ENCODE results near the gene HCCS. TPM values are rescaled to one million over a fixed set of nuclear protein-coding genes. Genes with fewer than 3 reads are reported as not detected.

The HCCS gene
- total RNA-seq, 1 donor from 2014 or later: 19.3 TPM

DNA sequence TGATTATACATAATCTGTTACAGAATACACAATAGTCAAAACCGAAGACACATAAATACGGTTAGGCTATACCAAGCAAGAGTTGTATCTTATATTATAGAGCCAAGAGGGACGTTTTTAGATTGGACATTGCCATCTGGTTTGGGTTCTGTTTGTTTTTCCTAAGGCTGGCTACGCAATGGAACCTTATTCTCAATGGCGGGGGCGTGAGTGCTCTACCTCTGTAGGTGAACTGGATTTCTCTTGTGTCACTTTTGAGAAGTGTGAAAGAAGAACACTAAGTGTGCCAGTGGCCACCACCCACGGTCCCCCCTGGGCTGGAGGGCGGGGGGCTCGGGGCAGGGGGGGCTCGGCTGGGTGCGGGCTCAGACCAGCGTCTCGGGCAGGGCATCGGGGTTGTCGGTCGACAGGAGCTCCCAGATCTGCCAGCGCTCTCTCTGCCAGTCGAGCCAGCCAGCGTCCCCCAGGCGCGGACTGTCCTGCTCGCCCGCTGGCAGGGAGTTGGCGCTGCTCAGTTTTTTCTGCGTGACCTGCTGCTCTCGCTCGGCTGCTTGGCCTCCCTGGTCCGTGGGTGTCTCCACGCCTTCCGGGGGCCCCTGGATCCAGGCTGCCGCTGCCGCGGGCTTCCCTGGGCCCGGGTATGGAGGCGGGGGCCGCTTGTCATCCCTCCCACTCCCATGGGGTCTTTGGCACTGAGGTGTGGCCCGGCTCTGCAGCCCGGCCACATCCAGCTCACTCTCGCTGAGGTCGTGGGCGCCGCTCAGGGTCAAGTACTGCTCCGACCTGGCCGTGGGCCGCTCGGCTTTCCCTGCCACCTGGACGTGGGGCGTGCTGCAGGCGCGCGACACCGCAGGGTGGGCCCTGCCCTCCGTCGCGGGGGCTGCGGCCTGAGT, 27.6 kb downstream of the HCCS start:
- Histone ChIP-seq H3K4me3 (ENCODE audit: low read length in 3 of 3) (no peak overlapping the region), H3K4me1 (ENCODE audit: control insufficient read depth in 3 of 3, insufficient read depth in 3 of 3, low read length in 3 of 3) (peaks cover 0 to 5% (median 4%) of the 10 kb centered on the region in 3 donors)

DNA sequence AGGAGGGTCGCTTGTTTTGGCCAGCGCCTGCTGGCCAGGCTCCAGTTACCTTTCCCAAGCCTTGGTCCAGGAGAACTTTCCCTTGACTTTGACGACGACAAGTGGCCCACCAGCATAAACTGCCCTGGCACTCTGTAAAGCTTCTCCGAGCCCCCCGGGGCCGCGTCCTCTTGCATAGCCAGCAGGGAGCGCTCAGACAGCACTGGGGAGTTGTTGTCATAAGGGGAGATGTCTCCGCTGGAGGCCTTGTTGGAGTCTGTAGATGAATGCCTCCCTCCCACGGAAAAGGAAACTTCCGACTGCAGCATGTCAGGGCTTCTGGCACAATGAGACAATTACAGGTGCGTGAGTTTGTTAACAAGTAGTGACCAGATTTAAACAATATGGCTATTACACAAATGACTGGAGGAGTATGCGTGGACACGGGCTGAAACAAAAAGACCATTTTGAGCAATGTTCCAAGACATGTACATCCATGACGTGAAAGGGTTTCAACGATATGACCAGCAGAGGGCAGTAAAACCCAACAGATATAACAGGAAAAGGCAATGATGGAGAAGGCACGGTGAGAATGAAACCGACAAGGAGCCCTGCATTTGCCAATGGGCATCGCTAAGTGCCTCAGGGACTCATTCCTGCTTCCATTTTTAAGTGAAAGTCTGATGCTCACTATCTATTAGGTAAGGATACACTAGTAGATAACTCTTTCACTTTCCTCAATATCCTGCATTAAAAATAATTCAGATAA, 33.0 kb downstream of the HCCS start:
- Histone ChIP-seq H3K9me3 (ENCODE audit: control insufficient read depth in 3 of 3, low read length in 3 of 3) (no peaks in the 10 kb centered on the region), H3K36me3 (ENCODE audit: control insufficient read depth in 3 of 3, insufficient read depth in 3 of 3, low read length in 3 of 3) (peaks cover 0 to 6% (median 0%) of the 10 kb centered on the region in 3 donors), H3K4me3 (ENCODE audit: low read length in 3 of 3) (no peak overlapping the region), H3K27ac (ENCODE audit: low read depth, low read length) (no peak overlapping the region), H3K4me1 (ENCODE audit: control insufficient read depth in 3 of 3, insufficient read depth in 3 of 3, low read length in 3 of 3) (no peaks in the 10 kb centered on the region), H3K27me3 (ENCODE audit: control insufficient read depth in 3 of 3, insufficient read depth in 3 of 3, low read length in 3 of 3) (no peaks in the 10 kb centered on the region), H3K9ac (ENCODE audit: low read depth in 1 of 3, low read length in 3 of 3) (no peak overlapping the region)

More for the DNA sequence above, 27.6 kb downstream of the HCCS start:
- Histone ChIP-seq H3K27me3 (ENCODE audit: control insufficient read depth in 3 of 3, insufficient read depth in 3 of 3, low read length in 3 of 3) (no peaks in the 10 kb centered on the region), H3K9ac (ENCODE audit: low read depth in 1 of 3, low read length in 3 of 3) (no peak overlapping the region), H3K9me3 (ENCODE audit: control insufficient read depth in 3 of 3, low read length in 3 of 3) (no peaks in the 10 kb centered on the region), H3K36me3 (ENCODE audit: control insufficient read depth in 3 of 3, insufficient read depth in 3 of 3, low read length in 3 of 3) (peaks cover 0 to 5% (median 0%) of the 10 kb centered on the region in 3 donors), H3K27ac (ENCODE audit: low read depth, low read length) (no peak overlapping the region)

DNA sequence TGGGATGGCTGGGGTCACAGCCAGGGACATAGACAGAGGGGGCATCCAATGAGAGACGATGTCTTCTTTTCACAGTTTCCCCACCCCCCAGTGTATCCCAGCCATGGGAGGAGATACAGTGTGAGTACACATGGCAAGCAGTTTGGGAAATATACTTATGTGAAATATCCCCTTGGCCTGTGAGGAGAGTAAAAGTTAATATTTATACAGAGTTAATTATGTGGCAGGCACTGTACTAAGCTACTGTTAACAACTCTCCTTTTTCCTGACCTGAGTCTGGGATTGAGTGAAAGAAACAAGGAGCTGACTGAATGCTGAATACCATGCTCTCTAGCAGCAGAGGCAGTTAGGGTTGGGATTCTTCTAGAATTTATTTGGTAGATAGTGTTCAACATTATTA, 35.3 kb downstream of the HCCS start:
- H3K27ac ChIP-seq (ENCODE audit: low read depth, low read length): no peak overlapping the region

DNA sequence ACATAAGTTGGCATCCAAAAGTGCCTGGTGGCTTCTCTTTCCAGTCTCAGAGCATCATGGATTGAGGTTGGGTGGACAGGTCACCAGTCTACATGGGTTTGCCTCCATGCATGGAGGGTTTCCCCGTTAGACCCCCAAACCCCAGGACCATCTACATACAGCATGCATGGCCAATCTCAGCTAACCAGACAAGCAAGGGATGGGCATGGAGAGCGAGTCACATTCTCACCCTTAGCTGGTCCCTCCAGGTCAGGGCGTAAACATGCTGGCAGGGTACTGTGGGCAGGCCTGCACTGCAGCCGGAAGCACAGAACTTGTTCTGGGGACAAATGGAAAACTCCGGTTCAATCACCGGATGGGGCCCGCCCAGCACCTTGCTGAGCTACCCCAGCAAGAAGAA, 37.3 kb downstream of the HCCS start:
- no peak overlapping the region for H3K4me3 ChIP-seq (ENCODE audit: low read length in 3 of 3)
- H3K36me3 ChIP-seq (ENCODE audit: control insufficient read depth in 3 of 3, insufficient read depth in 3 of 3, low read length in 3 of 3): peaks cover 0 to 4% (median 0%) of the 10 kb centered on the region in 3 donors
- no peaks in the 10 kb centered on the region for H3K27me3 ChIP-seq (ENCODE audit: control insufficient read depth in 3 of 3, insufficient read depth in 3 of 3, low read length in 3 of 3)
- H3K4me1 ChIP-seq (ENCODE audit: control insufficient read depth in 3 of 3, insufficient read depth in 3 of 3, low read length in 3 of 3): no peaks in the 10 kb centered on the region
- no peaks in the 10 kb centered on the region for H3K9me3 ChIP-seq (ENCODE audit: control insufficient read depth in 3 of 3, low read length in 3 of 3)
- H3K27ac ChIP-seq (ENCODE audit: low read depth, low read length): no peak overlapping the region
- no peak overlapping the region for H3K9ac ChIP-seq (ENCODE audit: low read depth in 1 of 3, low read length in 3 of 3)

More for the DNA sequence above, 35.3 kb downstream of the HCCS start:
- no peak overlapping the region for H3K9ac ChIP-seq (ENCODE audit: low read depth in 1 of 3, low read length in 3 of 3)
- H3K4me3 ChIP-seq (ENCODE audit: low read length in 3 of 3): no peak overlapping the region
- H3K9me3 ChIP-seq (ENCODE audit: control insufficient read depth in 3 of 3, low read length in 3 of 3): no peaks in the 10 kb centered on the region
- H3K36me3 ChIP-seq (ENCODE audit: control insufficient read depth in 3 of 3, insufficient read depth in 3 of 3, low read length in 3 of 3): peaks cover 0 to 6% (median 0%) of the 10 kb centered on the region in 3 donors
- H3K4me1 ChIP-seq (ENCODE audit: control insufficient read depth in 3 of 3, insufficient read depth in 3 of 3, low read length in 3 of 3): no peaks in the 10 kb centered on the region
- no peaks in the 10 kb centered on the region for H3K27me3 ChIP-seq (ENCODE audit: control insufficient read depth in 3 of 3, insufficient read depth in 3 of 3, low read length in 3 of 3)

DNA sequence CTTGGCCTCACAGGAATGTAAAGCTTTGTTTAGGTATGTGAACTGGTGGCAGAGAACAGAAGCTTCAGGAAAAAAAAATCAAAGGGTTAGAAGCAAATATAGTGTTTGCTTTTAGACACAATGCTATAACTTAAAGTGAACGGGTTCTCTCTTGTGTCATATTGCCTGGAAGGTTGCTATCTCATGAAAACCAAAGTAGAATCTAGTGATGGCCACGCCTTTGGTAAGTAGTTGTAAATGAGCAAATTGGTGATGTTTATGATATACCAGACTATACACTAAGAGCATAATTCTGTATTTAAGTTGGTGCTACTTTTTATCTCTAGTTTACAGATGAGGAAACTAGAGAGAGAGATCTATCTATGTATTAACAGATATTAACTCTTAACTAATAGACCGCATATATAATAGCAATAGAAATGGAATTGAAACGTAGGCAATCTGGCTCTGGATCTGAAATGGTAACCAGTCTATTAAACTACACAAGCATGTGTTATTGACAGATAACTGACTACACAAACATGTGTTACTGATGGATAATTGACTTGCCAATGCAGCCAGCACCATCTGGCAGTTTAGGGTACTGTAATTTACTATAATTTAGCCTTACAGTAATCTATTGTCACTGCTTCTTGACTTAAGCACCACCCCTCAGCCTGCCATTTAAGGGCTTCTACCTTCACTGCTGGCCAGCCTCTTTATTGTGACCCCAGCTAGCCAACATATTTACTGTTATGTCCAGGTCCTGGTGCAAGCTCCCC, 40.8 kb downstream of the HCCS start:
- peaks cover 0 to 1% (median 0%) of the 10 kb centered on the region in 3 donors for H3K36me3 ChIP-seq (ENCODE audit: control insufficient read depth in 3 of 3, insufficient read depth in 3 of 3, low read length in 3 of 3)
- no peak overlapping the region for H3K27ac ChIP-seq (ENCODE audit: low read depth, low read length)
- no peaks in the 10 kb centered on the region for H3K9me3 ChIP-seq (ENCODE audit: control insufficient read depth in 3 of 3, low read length in 3 of 3)
- H3K4me1 ChIP-seq (ENCODE audit: control insufficient read depth in 3 of 3, insufficient read depth in 3 of 3, low read length in 3 of 3): no peaks in the 10 kb centered on the region
- no peaks in the 10 kb centered on the region for H3K27me3 ChIP-seq (ENCODE audit: control insufficient read depth in 3 of 3, insufficient read depth in 3 of 3, low read length in 3 of 3)
- no peak overlapping the region for H3K9ac ChIP-seq (ENCODE audit: low read depth in 1 of 3, low read length in 3 of 3)
- no peak overlapping the region for H3K4me3 ChIP-seq (ENCODE audit: low read length in 3 of 3)

DNA sequence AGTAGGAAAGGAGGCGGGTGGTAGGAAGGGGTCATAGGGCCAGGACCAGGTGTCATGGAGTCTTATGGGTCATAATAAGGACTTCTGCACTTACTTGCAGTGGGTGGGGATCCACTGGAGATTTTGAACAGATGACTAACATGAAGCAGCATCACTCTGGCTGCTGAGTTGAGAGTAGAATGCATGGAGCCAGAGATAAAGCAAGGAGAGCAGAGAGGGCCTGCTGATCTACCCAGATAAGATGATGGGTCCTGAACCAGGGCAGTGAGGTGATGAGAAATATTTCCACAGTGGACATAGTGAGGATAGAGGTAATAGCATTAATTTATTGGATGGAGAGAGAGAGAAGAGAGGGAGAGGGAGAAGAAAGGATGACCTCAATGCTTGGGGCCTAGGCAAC, 48.0 kb downstream of the HCCS start:
- H3K4me3 ChIP-seq (ENCODE audit: low read length in 3 of 3): no peak overlapping the region
- H3K9me3 ChIP-seq (ENCODE audit: control insufficient read depth in 3 of 3, low read length in 3 of 3): no peaks in the 10 kb centered on the region
- no peak overlapping the region for H3K27ac ChIP-seq (ENCODE audit: low read depth, low read length)
- peaks cover 0 to 6% (median 0%) of the 10 kb centered on the region in 3 donors for H3K36me3 ChIP-seq (ENCODE audit: control insufficient read depth in 3 of 3, insufficient read depth in 3 of 3, low read length in 3 of 3)
- no peaks in the 10 kb centered on the region for H3K4me1 ChIP-seq (ENCODE audit: control insufficient read depth in 3 of 3, insufficient read depth in 3 of 3, low read length in 3 of 3)
- no peaks in the 10 kb centered on the region for H3K27me3 ChIP-seq (ENCODE audit: control insufficient read depth in 3 of 3, insufficient read depth in 3 of 3, low read length in 3 of 3)
- H3K9ac ChIP-seq (ENCODE audit: low read depth in 1 of 3, low read length in 3 of 3): no peak overlapping the region

DNA sequence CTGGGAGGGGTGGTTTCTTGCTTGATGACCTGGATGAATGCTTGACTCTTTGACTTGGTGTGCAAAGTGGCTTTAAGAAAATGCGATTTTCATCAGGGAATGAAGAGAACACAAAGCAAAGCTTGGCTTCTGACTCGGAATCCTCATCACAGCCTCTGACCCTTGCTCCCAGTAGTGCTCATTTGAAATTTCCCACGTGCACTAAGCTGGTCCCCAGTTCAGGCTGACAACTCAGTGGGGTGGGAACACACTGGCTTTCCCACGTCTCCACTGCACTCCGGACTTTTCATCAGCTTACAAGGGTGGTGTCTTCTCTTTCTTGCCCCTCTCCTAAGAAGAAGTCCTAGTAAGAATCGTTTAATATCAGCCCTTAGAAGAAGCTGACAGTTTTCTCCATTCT, 53.3 kb downstream of the HCCS start:
- peaks cover 0 to 3% (median 0%) of the 10 kb centered on the region in 3 donors for H3K36me3 ChIP-seq (ENCODE audit: control insufficient read depth in 3 of 3, insufficient read depth in 3 of 3, low read length in 3 of 3)
- H3K27me3 ChIP-seq (ENCODE audit: control insufficient read depth in 3 of 3, insufficient read depth in 3 of 3, low read length in 3 of 3): no peaks in the 10 kb centered on the region
- H3K9ac ChIP-seq (ENCODE audit: low read depth in 1 of 3, low read length in 3 of 3): no peak overlapping the region
- H3K9me3 ChIP-seq (ENCODE audit: control insufficient read depth in 3 of 3, low read length in 3 of 3): no peaks in the 10 kb centered on the region
- no peaks in the 10 kb centered on the region for H3K4me1 ChIP-seq (ENCODE audit: control insufficient read depth in 3 of 3, insufficient read depth in 3 of 3, low read length in 3 of 3)
- no peak overlapping the region for H3K4me3 ChIP-seq (ENCODE audit: low read length in 3 of 3)
- H3K27ac ChIP-seq (ENCODE audit: low read depth, low read length): no peak overlapping the region

DNA sequence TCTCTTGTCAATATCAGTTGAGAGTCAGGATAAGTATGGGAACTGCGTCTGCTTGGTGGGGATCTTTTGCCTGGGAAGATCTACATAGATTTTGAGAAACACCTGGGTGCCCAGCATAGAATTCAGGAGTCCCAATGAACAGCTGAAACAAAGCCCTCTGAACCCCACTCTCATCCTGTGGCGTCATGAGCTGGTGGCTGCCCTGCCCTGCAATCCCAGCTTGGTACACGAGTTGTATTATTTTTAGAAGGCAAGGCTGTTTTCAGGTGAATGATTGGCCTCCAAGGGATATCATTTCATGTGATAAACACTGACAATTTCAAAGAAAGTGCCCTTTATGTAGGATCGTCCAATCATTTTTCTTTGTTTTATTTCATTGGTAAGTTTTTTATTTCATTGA, 60.8 kb downstream of the HCCS start:
- no peak overlapping the region for H3K4me3 ChIP-seq (ENCODE audit: low read length in 3 of 3)
- no peak overlapping the region for H3K9ac ChIP-seq (ENCODE audit: low read depth in 1 of 3, low read length in 3 of 3)
- H3K27me3 ChIP-seq (ENCODE audit: control insufficient read depth in 3 of 3, insufficient read depth in 3 of 3, low read length in 3 of 3): no peaks in the 10 kb centered on the region
- peaks cover 0 to 3% (median 0%) of the 10 kb centered on the region in 3 donors for H3K4me1 ChIP-seq (ENCODE audit: control insufficient read depth in 3 of 3, insufficient read depth in 3 of 3, low read length in 3 of 3)
- peaks cover 0 to 3% (median 0%) of the 10 kb centered on the region in 3 donors for H3K36me3 ChIP-seq (ENCODE audit: control insufficient read depth in 3 of 3, insufficient read depth in 3 of 3, low read length in 3 of 3)
- peak overlapping the region; percentile 45 for H3K27ac ChIP-seq (ENCODE audit: low read depth, low read length)
- H3K9me3 ChIP-seq (ENCODE audit: control insufficient read depth in 3 of 3, low read length in 3 of 3): no peaks in the 10 kb centered on the region

DNA sequence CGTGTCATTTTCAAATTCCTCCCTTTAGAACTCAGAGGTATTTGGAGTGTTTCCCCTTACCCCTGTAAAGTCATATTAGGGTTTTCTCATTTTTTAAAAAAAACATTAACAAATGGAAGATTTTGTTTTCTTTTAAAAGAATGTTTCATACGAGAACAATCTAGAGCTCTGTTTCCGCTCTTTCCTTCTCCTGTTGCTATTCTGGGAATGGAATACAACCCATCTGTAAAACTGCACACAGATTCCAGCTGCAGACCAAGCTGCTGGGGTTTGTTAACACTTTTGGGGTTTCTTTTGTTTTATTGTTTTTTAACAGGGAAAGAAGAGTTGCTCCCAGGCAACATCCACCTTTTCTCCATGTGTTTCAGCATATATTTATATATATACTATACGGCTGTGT, 61.3 kb downstream of the HCCS start:
- Histone ChIP-seq H3K9me3 (ENCODE audit: control insufficient read depth in 3 of 3, low read length in 3 of 3) (no peaks in the 10 kb centered on the region), H3K9ac (ENCODE audit: low read depth in 1 of 3, low read length in 3 of 3) (no peak overlapping the region), H3K27ac (ENCODE audit: low read depth, low read length) (peak overlapping the region; percentile 45), H3K4me3 (ENCODE audit: low read length in 3 of 3) (no peak overlapping the region), H3K4me1 (ENCODE audit: control insufficient read depth in 3 of 3, insufficient read depth in 3 of 3, low read length in 3 of 3) (peaks cover 0 to 3% (median 0%) of the 10 kb centered on the region in 3 donors), H3K36me3 (ENCODE audit: control insufficient read depth in 3 of 3, insufficient read depth in 3 of 3, low read length in 3 of 3) (peaks cover 0 to 3% (median 0%) of the 10 kb centered on the region in 3 donors), H3K27me3 (ENCODE audit: control insufficient read depth in 3 of 3, insufficient read depth in 3 of 3, low read length in 3 of 3) (no peaks in the 10 kb centered on the region)

All from skeletal muscle tissue (tissue), 4 donors.